Lower lobe of right lung (tissue), 2 donors: ENCODE data around the gene RHO. TPM values are rescaled to one million over a fixed set of nuclear protein-coding genes. Genes with fewer than 3 reads are reported as not detected.
A peak's percentile ranks its signal among the peaks of the same experiment; 100 is the strongest.

Source experiments
- ATAC-seq, 2 donors: fragments of 200-7000 bp; cut with Tn5 transposase; one replicate each; pipeline ENCODE4 v1.9.1; 2020 to 2022; ENCODE audit warnings: mild to moderate bottlenecking in 2 of 2, moderate library complexity in 2 of 2
- DNase-seq: peaks from one replicate; pipeline ENCODE4 v3.0.0-alpha.2; 2020
- H3K27ac ChIP-seq: fragments of 200-600 bp; one replicate; pipeline ENCODE4 v1.8.0; 2022
- H3K27me3 ChIP-seq: fragments of 200-600 bp; one replicate; pipeline ENCODE4 v1.8.0; 2022; ENCODE audit warnings: low read depth
- H3K36me3 ChIP-seq: fragments of 200-600 bp; one replicate; pipeline ENCODE4 v1.8.0; 2022; ENCODE audit warnings: mild to moderate bottlenecking
- H3K4me1 ChIP-seq: fragments of 200-600 bp; one replicate; pipeline ENCODE4 v1.8.0; 2022
- H3K4me3 ChIP-seq: fragments of 200-600 bp; one replicate; pipeline ENCODE4 v1.8.0; 2022; ENCODE audit warnings: mild to moderate bottlenecking
- H3K9me3 ChIP-seq: fragments of 200-600 bp; one replicate; pipeline ENCODE4 v1.8.0; 2022
- CTCF ChIP-seq: fragments of 200-600 bp; IDR thresholded peaks from one replicate; pipeline ENCODE4 v1.8.0; 2022; ENCODE audit warnings: antibody characterized with exemption, mild to moderate bottlenecking
- intact Hi-C: fragments of 100-400 bp; cut with DNase I; formaldehyde crosslinking; loops from one replicate; pipeline ENCODE4 v1.11.0; 2022
- total RNA-seq: library from RNA; stranded (reverse); fragmentation: NEBNext Ultra II Directional; extraction: Animal tissue kit (Norgen Biotek cat#: 25700); gene quantifications from one replicate; pipeline ENCODE4 v1.2.1, GENCODE V29; 2021
- donor health status: DM: no; HTN: yes; CAD: no; lungs with severe emphysema.

The RHO gene
- total RNA-seq, 1 donor from 2014 or later: not detected

- Histone ChIP-seq H3K4me1 (peaks cover 37% of the 10 kb centered on the region), H3K27ac (peak overlapping the region; percentile 74), H3K4me3 (no peak overlapping the region), H3K9me3 (no peaks in the 10 kb centered on the region), H3K27me3 (no peaks in the 10 kb centered on the region), H3K36me3 (peaks cover 52% of the 10 kb centered on the region)
- ATAC-seq: no peak
- no peak for DNase-seq
- no peak for TF ChIP-seq CTCF
- intact Hi-C loops: no loop called here
Observed at GRCh38 chr3:129500334-129500658, 28.1 kb upstream of the RHO start.

GRCh38 chr3:129501630-129502029 is 26.8 kb upstream of the RHO start:
- DNase-seq: no peak
- no peak for TF ChIP-seq CTCF
- Histone ChIP-seq H3K4me1 (peaks cover 40% of the 10 kb centered on the region), H3K9me3 (no peaks in the 10 kb centered on the region), H3K27me3 (no peaks in the 10 kb centered on the region), H3K36me3 (peaks cover 52% of the 10 kb centered on the region), H3K4me3 (no peak overlapping the region), H3K27ac (peak overlapping the region; percentile 74)
- intact Hi-C loops: no loop called here
- no peak for ATAC-seq

- no peak for TF ChIP-seq CTCF
- no peak overlapping the region for H3K27ac ChIP-seq
- ATAC-seq (no peak), DNase-seq (no peak)
- H3K4me1 ChIP-seq: peaks cover 47% of the 10 kb centered on the region
- H3K9me3 ChIP-seq: no peaks in the 10 kb centered on the region
- H3K36me3 ChIP-seq: peaks cover 62% of the 10 kb centered on the region
- intact Hi-C loops: no loop called here
- no peak overlapping the region for H3K4me3 ChIP-seq
- no peaks in the 10 kb centered on the region for H3K27me3 ChIP-seq
Observed at GRCh38 chr3:129502641-129503408, 25.6 kb upstream of the RHO start.

GRCh38 chr3:129503471-129504291 is 24.8 kb upstream of the RHO start:
- TF ChIP-seq CTCF: no peak
- intact Hi-C loops: no loop called here
- H3K27me3 ChIP-seq: no peaks in the 10 kb centered on the region
- no peak overlapping the region for H3K4me3 ChIP-seq
- ATAC-seq: no peak
- peaks cover 62% of the 10 kb centered on the region for H3K36me3 ChIP-seq
- no peaks in the 10 kb centered on the region for H3K9me3 ChIP-seq
- peaks cover 40% of the 10 kb centered on the region for H3K4me1 ChIP-seq
- no peak for DNase-seq
- H3K27ac ChIP-seq: no peak overlapping the region

- H3K9me3 ChIP-seq: no peaks in the 10 kb centered on the region
- ATAC-seq: no peak
Observed at GRCh38 chr3:129504471-129505100, 23.9 kb upstream of the RHO start.

More at GRCh38 chr3:129504471-129505100, 23.9 kb upstream of the RHO start:
- intact Hi-C loops: no loop called here
- no peak overlapping the region for H3K27ac ChIP-seq
- no peak overlapping the region for H3K4me3 ChIP-seq
- no peaks in the 10 kb centered on the region for H3K27me3 ChIP-seq
- peaks cover 34% of the 10 kb centered on the region for H3K4me1 ChIP-seq
- TF ChIP-seq CTCF: no peak
- peaks cover 62% of the 10 kb centered on the region for H3K36me3 ChIP-seq
- DNase-seq: no peak
